A549 (cell line): ENCODE measurements around the gene AQR. TPM values are rescaled to one million over a fixed set of nuclear protein-coding genes. Genes with fewer than 3 reads are reported as not detected.

Experiments used
- ATAC-seq, 2 experiments: fragments of 200-7000 bp in 1 of 2; fragments of >200 bp in 1 of 2; cut with Nextera tagmentation in 1 of 2; cut with Tn5 transposase in 1 of 2; 3 replicates each; pipeline versions ENCODE4 v1.8.0 to v1.9.1; 2018 to 2020; ENCODE audit warnings: mild to moderate bottlenecking in 1 of 2, moderate library complexity in 1 of 2
- CTCF ChIA-PET: fragments of 300-600 bp; sonication (Branson Sonifier 250); formaldehyde crosslinking; extraction: SDS; loops from one replicate; lab custom pipeline; 2021; ENCODE audit warnings: antibody characterized with exemption, inconsistent platforms; lab: Yijun Ruan, JAX
- POLR2A ChIA-PET: fragments of 350-600 bp; formaldehyde crosslinking; extraction: SDS; loops from one replicate; lab custom pipeline; 2021; ENCODE audit warnings: antibody characterized with exemption, inconsistent platforms; lab: Yijun Ruan, JAX
- DNase-seq, 2 experiments: peaks; one replicate each; pipeline versions ENCODE4 v3.0.0 to v3.0.0-alpha.2; 2011 to 2016; ENCODE audit warnings: low read depth in 1 of 2, low spot score in 1 of 2
- FAIRE-seq: peaks from 2 replicates; lab custom pipeline; 2011; peaks lifted over from hg19 to GRCh38; lab: Jason Lieb, UNC
- H3K27ac ChIP-seq, 2 experiments: fragments of >200 bp; sonication (Bioruptor Twin); formaldehyde crosslinking; 3 replicates each; pipeline ENCODE4 v1.5.1; 2016 to 2017
- H3K4me1 ChIP-seq: fragments of >200 bp; sonication (Bioruptor Twin); formaldehyde crosslinking; 3 replicates; pipeline ENCODE4 v1.6.1; 2016
- H3K4me2 ChIP-seq: fragments of >200 bp; sonication (Bioruptor Twin); formaldehyde crosslinking; 3 replicates; pipeline ENCODE4 v1.6.1; 2016
- H3K4me3 ChIP-seq: fragments of >200 bp; sonication (Bioruptor Twin); formaldehyde crosslinking; 3 replicates; pipeline ENCODE4 v1.5.1; 2016
- H3K9me3 ChIP-seq: fragments of >200 bp; sonication (Bioruptor Twin); formaldehyde crosslinking; 3 replicates; pipeline ENCODE4 v1.6.1; 2016
- CBX2 ChIP-seq: fragments of 200-600 bp; sonication (generic); IDR thresholded peaks from 2 replicates; pipeline ENCODE4 v1.6.1; 2016; ENCODE audit warnings: low read depth, mild to moderate bottlenecking, borderline replicate concordance
- EP300 ChIP-seq, 2 experiments: fragments of >200 bp; sonication (Bioruptor Twin); formaldehyde crosslinking; IDR thresholded peaks; 2 replicates in 1 of 2; 3 replicates in 1 of 2; pipeline ENCODE4 v1.6.1; 2016 to 2017
- FOSL2 ChIP-seq, 2 experiments: fragments of 450-650 bp in 1 of 2; fragments of >200 bp in 1 of 2; sonication (Bioruptor Twin) in 1 of 2; formaldehyde crosslinking; IDR thresholded peaks; 2 replicates each; pipeline versions ENCODE4 v1.5.0 to v1.6.1; 2016 to 2020; ENCODE audit warnings: mild to moderate bottlenecking in 1 of 2, moderate library complexity in 1 of 2
- HDAC2 ChIP-seq: fragments of 200-600 bp; sonication (generic); IDR thresholded peaks from 2 replicates; pipeline ENCODE4 v1.6.1; 2016
- JUNB ChIP-seq: fragments of >200 bp; sonication (Bioruptor Twin); formaldehyde crosslinking; IDR thresholded peaks from 2 replicates; pipeline ENCODE4 v1.6.1; 2016
- KDM5A ChIP-seq: fragments of 200-600 bp; sonication (generic); IDR thresholded peaks from 2 replicates; pipeline ENCODE4 v1.6.1; 2016; ENCODE audit warnings: antibody characterized with exemption, mild to moderate bottlenecking
- NPAS2 ChIP-seq: fragments of 250-450 bp; sonication (Bioruptor Pico); IDR thresholded peaks from 2 replicates; pipeline ENCODE4 v1.8.0; 2022; ENCODE audit warnings: mild to moderate bottlenecking, moderate library complexity, borderline replicate concordance
- NR3C1 ChIP-seq: fragments of >200 bp; sonication (Bioruptor Twin); formaldehyde crosslinking; IDR thresholded peaks from 3 replicates; pipeline ENCODE4 v1.6.1; 2017
- RARB ChIP-seq: fragments of 250-450 bp; sonication (Bioruptor Pico); IDR thresholded peaks from 2 replicates; pipeline ENCODE4 v1.8.0; 2021; ENCODE audit warnings: mild to moderate bottlenecking, moderate library complexity
- RCOR1 ChIP-seq: fragments of 150-350 bp; IDR thresholded peaks from 2 replicates; pipeline ENCODE4 v1.6.1; 2014; ENCODE audit warnings: antibody characterized with exemption, low read length, low read depth
- TP53 ChIP-seq: fragments of 250-450 bp; sonication (Bioruptor Pico); IDR thresholded peaks from 2 replicates; pipeline ENCODE4 v1.5.0; 2021; ENCODE audit warnings: mild to moderate bottlenecking, moderate library complexity
- WGBS: methylation state at CpG from one replicate; pipeline ENCODE4 v1.1.6; 2017; ENCODE audit errors: missing lambda C conversion rate; 5-methylcytosine and 5-hydroxymethylcytosine counted together
- polyA plus RNA-seq, 4 experiments: library from polyadenylated mRNA; depleted of rRNA in 3 of 4; stranded (reverse); fragments of >200 nt; fragmentation: RNase III in 1 of 4; extraction: RNeasy Plus Mini Kit Qiagen cat#74134 plus additional on column Dnase treatment in 1 of 4; gene quantifications; 2 replicates in 3 of 4; 3 replicates in 1 of 4; pipeline ENCODE4 v1.2.3, GENCODE V29; 2011 to 2017
- TF ChIP-seq, protein P1 (sequence below): fragments of >200 bp; sonication (Bioruptor Twin); formaldehyde crosslinking; IDR thresholded peaks from 3 replicates; pipeline ENCODE4 v1.5.1; 2016
- TF ChIP-seq, protein P2 (sequence below): IDR thresholded peaks from 2 replicates; pipeline ENCODE4 v1.6.1; 2012
- TF ChIP-seq, protein P3 (sequence below): fragments of >200 bp; sonication (Bioruptor Twin); formaldehyde crosslinking; IDR thresholded peaks from 3 replicates; pipeline ENCODE4 v1.6.1; 2016

Gene AQR
- polyA plus RNA-seq, 2 of the 4 experiments (the other 2 are of a cell fraction) = 22.3 to 58.5 TPM

DNA sequence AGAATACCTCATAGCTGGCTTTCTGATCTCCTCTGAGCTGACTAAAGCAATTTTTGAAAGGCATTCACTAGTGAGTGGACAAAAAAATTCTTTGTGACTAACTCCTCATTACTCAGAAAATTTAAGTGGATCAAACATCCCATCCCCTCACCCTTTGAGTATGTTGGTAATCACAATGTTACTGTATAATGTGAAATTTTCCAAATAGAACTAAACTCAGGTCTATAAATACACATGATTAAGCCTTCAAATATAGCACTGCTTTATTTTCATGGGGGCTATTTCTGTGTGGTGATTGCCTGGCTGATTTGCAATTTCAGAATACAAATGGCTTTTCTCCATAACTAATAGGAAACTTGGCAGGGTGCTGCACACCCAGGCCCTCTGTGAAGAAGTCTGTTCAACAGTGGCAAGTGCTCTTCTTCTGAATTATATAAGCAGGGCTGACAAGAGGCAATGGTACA, 128.2 kb downstream of the AQR start:
- FAIRE-seq (no peak), DNase-seq (no peak), ATAC-seq (no peak)
- ChIA-PET CTCF (interaction anchor here (1.3 kb wide), 1 partner anchor 33 kb away, joined by 3 read pairs; no protein-coding TSS in a partner anchor), POLR2A (no interaction called here)
- no peak overlapping the region for H3K27ac ChIP-seq
- H3K9me3 ChIP-seq = no peaks in the 10 kb centered on the region
- H3K4me2 ChIP-seq = no peak overlapping the region
- TF ChIP-seq RARB (CRISPR knock-in tag) (no peak), CBX2 (no peak), KDM5A (no peak), EP300 (IDR thresholded peaks at IDR 0.05) (no peak), NPAS2 (CRISPR knock-in tag) (no peak), TP53 (CRISPR knock-in tag) (no peak), HDAC2 (no peak)
- TF ChIP-seq, protein P1, sequence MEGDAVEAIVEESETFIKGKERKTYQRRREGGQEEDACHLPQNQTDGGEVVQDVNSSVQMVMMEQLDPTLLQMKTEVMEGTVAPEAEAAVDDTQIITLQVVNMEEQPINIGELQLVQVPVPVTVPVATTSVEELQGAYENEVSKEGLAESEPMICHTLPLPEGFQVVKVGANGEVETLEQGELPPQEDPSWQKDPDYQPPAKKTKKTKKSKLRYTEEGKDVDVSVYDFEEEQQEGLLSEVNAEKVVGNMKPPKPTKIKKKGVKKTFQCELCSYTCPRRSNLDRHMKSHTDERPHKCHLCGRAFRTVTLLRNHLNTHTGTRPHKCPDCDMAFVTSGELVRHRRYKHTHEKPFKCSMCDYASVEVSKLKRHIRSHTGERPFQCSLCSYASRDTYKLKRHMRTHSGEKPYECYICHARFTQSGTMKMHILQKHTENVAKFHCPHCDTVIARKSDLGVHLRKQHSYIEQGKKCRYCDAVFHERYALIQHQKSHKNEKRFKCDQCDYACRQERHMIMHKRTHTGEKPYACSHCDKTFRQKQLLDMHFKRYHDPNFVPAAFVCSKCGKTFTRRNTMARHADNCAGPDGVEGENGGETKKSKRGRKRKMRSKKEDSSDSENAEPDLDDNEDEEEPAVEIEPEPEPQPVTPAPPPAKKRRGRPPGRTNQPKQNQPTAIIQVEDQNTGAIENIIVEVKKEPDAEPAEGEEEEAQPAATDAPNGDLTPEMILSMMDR = no peak
- TF ChIP-seq, protein P2, sequence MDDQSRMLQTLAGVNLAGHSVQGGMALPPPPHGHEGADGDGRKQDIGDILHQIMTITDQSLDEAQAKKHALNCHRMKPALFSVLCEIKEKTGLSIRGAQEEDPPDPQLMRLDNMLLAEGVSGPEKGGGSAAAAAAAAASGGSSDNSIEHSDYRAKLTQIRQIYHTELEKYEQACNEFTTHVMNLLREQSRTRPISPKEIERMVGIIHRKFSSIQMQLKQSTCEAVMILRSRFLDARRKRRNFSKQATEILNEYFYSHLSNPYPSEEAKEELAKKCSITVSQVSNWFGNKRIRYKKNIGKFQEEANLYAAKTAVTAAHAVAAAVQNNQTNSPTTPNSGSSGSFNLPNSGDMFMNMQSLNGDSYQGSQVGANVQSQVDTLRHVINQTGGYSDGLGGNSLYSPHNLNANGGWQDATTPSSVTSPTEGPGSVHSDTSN = no peak
- peaks cover 10% of the 10 kb centered on the region; the same call in 1 of the 3 replicates for H3K4me1 ChIP-seq
- no peak overlapping the region for H3K4me3 ChIP-seq

DNA sequence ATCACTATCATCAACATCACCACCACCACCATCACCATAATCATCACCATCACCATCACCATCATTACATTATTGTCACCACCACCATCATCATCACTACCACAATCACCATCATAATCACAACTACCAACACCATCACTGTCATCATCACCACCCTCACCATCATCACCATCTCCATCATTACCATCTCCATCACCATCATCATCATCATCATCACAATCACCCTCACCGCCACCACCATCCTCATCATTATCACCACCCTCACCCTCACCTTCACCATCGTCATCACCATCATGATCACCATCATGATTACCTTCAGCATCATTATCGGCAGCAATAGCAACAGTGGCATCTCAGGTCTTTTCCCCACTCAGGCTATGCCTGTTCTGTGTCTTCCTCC, 131.3 kb downstream of the AQR start:
- H3K4me1 ChIP-seq = peaks cover 10% of the 10 kb centered on the region; the same call in 1 of the 3 replicates
- ATAC-seq = no peak
- H3K4me2 ChIP-seq = no peak overlapping the region
- ChIA-PET POLR2A (no interaction called here), CTCF (interaction anchor here (4.5 kb wide), 1 partner anchor 130 kb away, joined by 15 read pairs; no protein-coding TSS in a partner anchor)
- no peaks in the 10 kb centered on the region; the same call in 2 of the 3 replicates for H3K9me3 ChIP-seq
- H3K4me3 ChIP-seq = no peak overlapping the region
- DNase-seq = no peak
- TF ChIP-seq CBX2 = no peak
- TF ChIP-seq HDAC2 = no peak
- H3K27ac ChIP-seq = no peak overlapping the region
- no peak for FAIRE-seq
- 86% methylated on average over 3 of the region's 3 CpGs for WGBS

- peak; percentile 95 to 99 for ATAC-seq
Measured at GRCh38 chr15:34837246-34838016, 132.1 kb downstream of the AQR start.

More at GRCh38 chr15:34837246-34838016, 132.1 kb downstream of the AQR start:
- H3K27ac ChIP-seq = peak overlapping the region in 1 of 2 experiments; percentile 10; a peak in 1 of 6 replicates
- TF ChIP-seq, protein P3, sequence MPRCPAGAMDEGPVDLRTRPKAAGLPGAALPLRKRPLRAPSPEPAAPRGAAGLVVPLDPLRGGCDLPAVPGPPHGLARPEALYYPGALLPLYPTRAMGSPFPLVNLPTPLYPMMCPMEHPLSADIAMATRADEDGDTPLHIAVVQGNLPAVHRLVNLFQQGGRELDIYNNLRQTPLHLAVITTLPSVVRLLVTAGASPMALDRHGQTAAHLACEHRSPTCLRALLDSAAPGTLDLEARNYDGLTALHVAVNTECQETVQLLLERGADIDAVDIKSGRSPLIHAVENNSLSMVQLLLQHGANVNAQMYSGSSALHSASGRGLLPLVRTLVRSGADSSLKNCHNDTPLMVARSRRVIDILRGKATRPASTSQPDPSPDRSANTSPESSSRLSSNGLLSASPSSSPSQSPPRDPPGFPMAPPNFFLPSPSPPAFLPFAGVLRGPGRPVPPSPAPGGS = no peak
- no peak for TF ChIP-seq RCOR1
- TF ChIP-seq NR3C1 = no peak
- no peak for TF ChIP-seq FOSL2 (IDR thresholded peaks at IDR 0.05)
- TF ChIP-seq FOSL2 (CRISPR knock-in tag; IDR thresholded peaks at IDR 0.05) = peak; percentile 45; the same call in 1 of the 2 replicates
- TF ChIP-seq JUNB = 0 out of 2 replicates have a peak, but pooled peaks have one; percentile 34
- WGBS = 30% methylated on average over 6 of the region's 6 CpGs
- no peak overlapping the region for H3K4me3 ChIP-seq
- peak; percentile 10 to 55 for DNase-seq
- no peaks in the 10 kb centered on the region; the same call in 2 of the 3 replicates for H3K9me3 ChIP-seq
- no peak for FAIRE-seq
- CTCF ChIA-PET = interaction anchor here (1.2 to 4.5 kb wide), 2 partner anchors 24 to 129 kb away, joined by 4 to 15 read pairs; no protein-coding TSS in a partner anchor
- peak overlapping the region; percentile 37; the same call in 2 of the 3 replicates for H3K4me2 ChIP-seq
- POLR2A ChIA-PET = no interaction called here
- peaks cover 10% of the 10 kb centered on the region; the same call in 1 of the 3 replicates for H3K4me1 ChIP-seq
